SK-N-MC (cell line): ENCODE data around the gene RPN1.
"Not testable (repeated sequence)": the region's sequence is repeated elsewhere in the genome, so short reads cannot be mapped to it uniquely, and the experiment has no call there.

Experiments
- DNase-seq: peaks from one replicate; pipeline ENCODE4 v3.0.0-alpha.2; 2011; ENCODE audit warnings: low read depth, low spot score
- H3K27ac ChIP-seq: fragments of 200-600 bp; sonication (generic); 2 replicates; pipeline ENCODE4 v1.5.1; 2016; ENCODE audit warnings: mixed run types
- H3K36me3 ChIP-seq: fragments of 200-600 bp; sonication (generic); 2 replicates; pipeline ENCODE4 v1.6.1; 2017; ENCODE audit warnings: antibody characterized with exemption, low read length, mixed read lengths; ENCODE audit not compliant: insufficient read depth
- H3K4me3 ChIP-seq: fragments of 200-600 bp; sonication (generic); 2 replicates; pipeline ENCODE4 v1.5.1; 2016
- H3K9ac ChIP-seq: fragments of 200-600 bp; sonication (generic); 2 replicates; pipeline ENCODE4 v1.8.0; 2017; ENCODE audit warnings: mixed run types, mixed read lengths; ENCODE audit not compliant: insufficient read length
- H3K9me3 ChIP-seq: fragments of 200-600 bp; sonication (generic); 2 replicates; pipeline ENCODE4 v1.6.1; 2017; ENCODE audit warnings: low read depth, mild to moderate bottlenecking, antibody characterized with exemption, low read length, moderate library complexity, mixed read lengths
- EZH2 ChIP-seq: fragments of 200-600 bp; sonication (generic); IDR thresholded peaks from one replicate; pipeline ENCODE4 v1.6.1; 2017; ENCODE audit warnings: antibody characterized with exemption
- FOXP2 ChIP-seq: optimal IDR thresholded peaks from 2 replicates; pipeline ENCODE3; 2011; ENCODE audit warnings: mild to moderate bottlenecking, moderate library complexity; ENCODE audit not compliant: insufficient read depth; ENCODE audit errors: extremely low read length, control extremely low read depth
- POLR2AphosphoS5 ChIP-seq: IDR thresholded peaks from 2 replicates; pipeline ENCODE4 v1.6.1; 2012; ENCODE audit warnings: mild to moderate bottlenecking, low read depth, low read length, borderline replicate concordance

Gene RPN1

DNA sequence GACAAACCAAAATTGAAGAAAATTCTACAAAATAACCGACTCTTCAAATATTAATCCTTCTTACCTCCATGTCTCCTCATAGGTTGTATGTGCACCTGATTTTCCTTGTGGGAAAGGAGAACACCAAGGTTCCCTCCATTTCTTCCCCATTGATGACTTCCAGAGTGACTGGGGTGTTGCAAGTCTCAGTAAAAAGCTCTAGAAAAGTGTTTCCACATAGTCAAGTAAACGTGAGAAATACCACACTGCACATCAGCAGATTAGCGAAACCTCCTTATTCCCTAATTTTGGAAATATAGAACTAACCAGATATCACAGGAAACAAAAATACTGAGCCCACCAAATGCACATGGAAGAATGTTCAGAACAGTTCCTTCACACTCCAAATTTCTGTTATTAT is 4.9 kb upstream of the RPN1 start:
- no peak for TF ChIP-seq POLR2AphosphoS5
- no peak for TF ChIP-seq FOXP2
- no peak for TF ChIP-seq EZH2
- H3K36me3 ChIP-seq: peaks cover 3% of the 10 kb centered on the region; the same call in 1 of the 2 replicates
- H3K4me3 ChIP-seq: no peak overlapping the region
- H3K9me3 ChIP-seq: peaks cover 4% of the 10 kb centered on the region; the same call in 1 of the 2 replicates
- no peak overlapping the region for H3K27ac ChIP-seq
- no peak for DNase-seq
- no peak overlapping the region for H3K9ac ChIP-seq

DNA sequence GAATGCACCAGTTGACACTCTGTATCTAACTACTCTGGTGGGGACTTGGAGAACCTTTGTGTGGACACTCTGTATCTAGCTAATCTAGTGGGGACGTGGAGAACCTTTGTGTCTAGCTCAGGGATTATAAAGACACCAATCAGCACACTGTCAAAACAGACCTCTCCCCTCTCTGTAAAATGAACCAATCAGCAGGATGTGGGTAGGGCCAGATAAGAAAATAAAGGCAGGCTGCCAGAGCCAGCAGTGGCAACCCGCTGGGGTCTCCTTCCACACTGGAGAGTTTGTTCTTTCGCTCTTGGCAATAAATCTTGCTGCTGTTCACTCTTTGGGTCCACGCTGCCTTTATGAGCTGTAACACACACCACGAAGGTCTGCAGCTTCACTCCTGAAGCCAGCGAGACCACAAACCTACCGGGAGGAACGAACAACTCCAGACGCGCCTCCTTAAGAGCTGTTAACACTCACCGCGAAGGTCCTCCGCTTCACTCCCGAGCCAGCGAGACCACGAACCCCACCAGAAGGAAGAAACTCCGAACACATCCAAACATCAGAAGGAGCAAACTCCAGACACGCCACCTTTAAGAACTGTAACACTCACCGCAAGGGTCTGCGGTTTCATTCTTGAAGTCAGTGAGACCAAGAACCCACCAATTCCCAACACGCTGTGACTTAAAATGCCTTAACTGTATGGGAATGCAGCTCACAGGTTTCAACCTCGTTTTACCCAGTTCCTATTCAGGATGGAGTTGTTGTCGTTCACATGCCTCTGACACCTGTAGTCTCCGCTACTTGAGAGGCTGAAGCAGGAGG is 3.6 kb upstream of the RPN1 start:
- H3K4me3 ChIP-seq, H3K9ac ChIP-seq, H3K9me3 ChIP-seq, H3K36me3 ChIP-seq, DNase-seq, H3K27ac ChIP-seq: not testable (repeated sequence)

GRCh38 chr3:128653383-128653992 is 2.9 kb upstream of the RPN1 start:
- H3K9ac ChIP-seq: not testable (repeated sequence)

GRCh38 chr3:128648940-128649663 is 1.5 kb downstream of the RPN1 start:
- TF ChIP-seq POLR2AphosphoS5 (no peak), EZH2 (no peak), FOXP2 (no peak)
- Histone ChIP-seq H3K36me3 (peaks cover 32% of the 10 kb centered on the region), H3K27ac (peak overlapping the region; percentile 85), H3K9ac (peak overlapping the region; percentile 98), H3K9me3 (peaks cover 4% of the 10 kb centered on the region; the same call in 1 of the 2 replicates), H3K4me3 (peak overlapping the region; percentile 78)
- DNase-seq: no peak

More at GRCh38 chr3:128653383-128653992, 2.9 kb upstream of the RPN1 start:
- H3K4me3 ChIP-seq, H3K27ac ChIP-seq, DNase-seq, H3K9me3 ChIP-seq, H3K36me3 ChIP-seq: not testable (repeated sequence)

GRCh38 chr3:128648402-128648801 is 2.2 kb downstream of the RPN1 start:
- Histone ChIP-seq H3K4me3 (peak overlapping the region; percentile 78), H3K27ac (peak overlapping the region; percentile 85; the same call in 1 of the 2 replicates), H3K36me3 (peaks cover 39% of the 10 kb centered on the region), H3K9me3 (peaks cover 4% of the 10 kb centered on the region; the same call in 1 of the 2 replicates), H3K9ac (peak overlapping the region; percentile 98)
- DNase-seq: no peak
- TF ChIP-seq FOXP2 (no peak), EZH2 (no peak), POLR2AphosphoS5 (no peak)

- Histone ChIP-seq H3K9me3 (peaks cover 4% of the 10 kb centered on the region; the same call in 1 of the 2 replicates), H3K4me3 (no peak overlapping the region), H3K27ac (no peak overlapping the region), H3K36me3 (peaks cover 50% of the 10 kb centered on the region), H3K9ac (no peak overlapping the region)
- no peak for DNase-seq
- TF ChIP-seq FOXP2: no peak
- TF ChIP-seq EZH2: no peak
- TF ChIP-seq POLR2AphosphoS5: no peak
Observed at GRCh38 chr3:128647307-128647706, 3.3 kb downstream of the RPN1 start.

GRCh38 chr3:128634075-128634611 is 16.5 kb downstream of the RPN1 start:
- no peak overlapping the region for H3K4me3 ChIP-seq
- H3K9ac ChIP-seq: no peak overlapping the region
- peaks cover 82% of the 10 kb centered on the region for H3K36me3 ChIP-seq
- no peaks in the 10 kb centered on the region for H3K9me3 ChIP-seq
- DNase-seq: no peak
- TF ChIP-seq POLR2AphosphoS5 (no peak), EZH2 (no peak), FOXP2 (no peak)
- H3K27ac ChIP-seq: no peak overlapping the region

GRCh38 chr3:128632301-128632700 is 18.3 kb downstream of the RPN1 start:
- no peaks in the 10 kb centered on the region for H3K9me3 ChIP-seq
- peak overlapping the region; percentile 10; the same call in 1 of the 2 replicates for H3K27ac ChIP-seq
- H3K9ac ChIP-seq: no peak overlapping the region
- TF ChIP-seq EZH2 (no peak), POLR2AphosphoS5 (no peak), FOXP2 (no peak)
- H3K4me3 ChIP-seq: no peak overlapping the region
- no peak for DNase-seq
- peaks cover 84% of the 10 kb centered on the region for H3K36me3 ChIP-seq
